GM12891 (cell line): ENCODE results near the gene DENND5B.

ENCODE experiments used
- DNase-seq: peaks from one replicate; pipeline ENCODE4 v3.0.0; 2011; ENCODE audit warnings: low spot score; ENCODE audit not compliant: insufficient read length
- FAIRE-seq: peaks from 2 replicates; lab custom pipeline; 2011; peaks lifted over from hg19 to GRCh38; lab: Jason Lieb, UNC
- PAX5 ChIP-seq: IDR thresholded peaks from 2 replicates; pipeline ENCODE4 v1.6.1; 2011; ENCODE audit warnings: low read length, moderate library complexity, mild to moderate bottlenecking; ENCODE audit not compliant: insufficient read depth, severe bottlenecking
- POLR2A ChIP-seq: IDR thresholded peaks from 2 replicates; pipeline ENCODE4 v1.6.1; 2011; ENCODE audit warnings: low read depth, low read length, control low read depth
- POLR2AphosphoS5 ChIP-seq: IDR thresholded peaks from 2 replicates; pipeline ENCODE4 v1.6.1; 2011; ENCODE audit warnings: low read depth, low read length, control low read depth
- POU2F2 ChIP-seq: IDR thresholded peaks from 2 replicates; pipeline ENCODE4 v1.6.1; 2011; ENCODE audit warnings: low read depth, mild to moderate bottlenecking, control low read depth, low read length, moderate library complexity
- SPI1 ChIP-seq: IDR thresholded peaks from 2 replicates; pipeline ENCODE4 v1.6.1; 2011; ENCODE audit warnings: low read depth, low read length, control low read depth
- TAF1 ChIP-seq: IDR thresholded peaks from 2 replicates; pipeline ENCODE4 v1.6.1; 2011; ENCODE audit warnings: low read depth, low read length, control low read depth

Gene DENND5B

DNA sequence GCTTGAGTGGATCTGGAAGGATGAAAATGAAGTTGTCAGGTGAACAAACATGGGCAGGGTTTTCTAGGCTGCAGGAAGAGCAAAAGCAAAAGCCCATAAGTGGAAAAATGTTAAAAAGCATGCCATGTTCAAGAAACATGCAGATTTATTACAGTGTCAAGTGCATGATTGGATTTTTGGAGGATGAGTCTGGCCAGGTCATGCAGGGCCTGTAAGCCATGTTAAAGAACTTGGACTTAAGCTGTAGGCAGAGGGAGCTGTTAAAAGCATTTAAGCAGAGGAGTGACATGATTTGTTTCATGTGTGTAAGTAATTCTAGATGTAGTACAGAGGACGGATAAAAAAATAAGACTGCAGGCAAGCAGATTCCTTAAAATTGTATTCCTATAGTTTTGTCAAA lies 248.7 kb downstream of the DENND5B start:
- FAIRE-seq: no peak
- TF ChIP-seq POLR2A (no peak), POLR2AphosphoS5 (no peak), POU2F2 (no peak), SPI1 (no peak), TAF1 (no peak), PAX5 (no peak)
- DNase-seq: no peak

DNA sequence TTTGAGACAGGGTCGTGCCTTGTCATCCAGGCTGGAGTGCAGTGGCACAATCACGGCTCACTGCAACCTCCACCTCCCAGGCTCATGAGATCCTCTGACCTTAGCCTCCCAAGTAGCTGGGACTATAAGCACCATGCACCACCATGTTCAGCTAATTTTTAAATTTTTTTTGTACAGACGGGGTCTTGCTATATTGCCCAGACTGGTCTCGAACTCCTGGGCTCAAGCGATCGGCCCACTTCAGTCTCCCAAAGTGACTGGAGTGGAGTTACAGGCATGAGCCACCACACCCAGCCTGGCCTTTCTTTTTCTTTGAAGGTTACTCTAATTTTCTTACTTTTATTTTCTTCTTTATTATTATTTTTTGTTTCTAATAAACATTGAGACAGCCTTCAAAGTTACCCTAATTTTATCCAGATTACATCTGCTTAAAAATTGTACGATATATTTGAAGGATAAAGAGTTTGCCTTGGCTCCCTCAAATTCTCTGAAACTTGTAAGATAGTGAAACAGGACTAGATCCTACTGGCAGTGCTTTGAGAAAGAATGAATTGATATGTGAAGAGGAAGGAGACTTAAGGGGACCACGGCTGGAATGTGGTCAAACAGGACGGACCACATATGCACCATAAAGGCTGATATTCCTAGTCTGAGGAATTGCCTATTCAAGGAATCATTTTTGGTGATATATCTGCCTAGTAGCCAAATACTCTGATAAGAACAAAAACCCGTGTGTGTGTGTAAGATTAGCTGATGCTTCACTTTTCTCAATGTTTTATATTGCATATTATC lies 250.9 kb downstream of the DENND5B start:
- DNase-seq (no peak), FAIRE-seq (no peak)
- TF ChIP-seq PAX5 (no peak), POU2F2 (no peak), SPI1 (no peak), TAF1 (no peak), POLR2A (no peak), POLR2AphosphoS5 (no peak)

GRCh38 chr12:31337952-31338351 lies 253.0 kb downstream of the DENND5B start:
- FAIRE-seq: no peak
- no peak for TF ChIP-seq SPI1
- no peak for TF ChIP-seq TAF1
- no peak for TF ChIP-seq POLR2A
- TF ChIP-seq POLR2AphosphoS5: no peak
- no peak for TF ChIP-seq POU2F2
- TF ChIP-seq PAX5: no peak
- DNase-seq: no peak
